Measurements from ENCODE around the gene NFIB. TPM values are rescaled to one million over a fixed set of nuclear protein-coding genes. Genes with fewer than 3 reads are reported as not detected.
A peak's percentile ranks its signal among the peaks of the same experiment; 100 is the strongest.

Gene NFIB
- total and polyA plus RNA-seq, 2 of the 8 experiments (the other 6 are each of a cell fraction or from before 2014, with no cell fraction given): 2.6 to 13.1 TPM

- Histone ChIP-seq H2BK12ac (ENCODE audit: low read depth, low read length) (0 out of 2 replicates have a peak overlapping the region, but pooled peaks have one; percentile 78), H3K4me1 (replicated peaks in 1 of 4; ENCODE audit: control insufficient read depth in 3 of 4, insufficient read depth in 4 of 4, low read length in 3 of 4) (peaks cover 0 to 8% (median 1%) of the 10 kb centered on the region in 4 experiments; a peak in 4 of 7 replicates), H2AFZ (ENCODE audit: low read length) (no peak overlapping the region), H3K27ac (ENCODE audit: low read depth, low read length) (no peak overlapping the region), H2BK5ac (ENCODE audit: low read depth, low read length) (no peak overlapping the region), H3K79me2 (ENCODE audit: control insufficient read depth in 1 of 2, insufficient read depth in 2 of 2, low read length in 2 of 2) (peaks cover 0 to 5% of the 10 kb centered on the region in 2 experiments; a peak in 2 of 4 replicates), H3K4me3 (ENCODE audit: extremely low read depth in 1 of 4, insufficient read depth in 2 of 4, low read depth in 3 of 4, low read length in 4 of 4) (no peak overlapping the region), H4K5ac (ENCODE audit: insufficient read length, low read depth, low read length) (no peak overlapping the region), H3K9ac (replicated peaks in 1 of 4; ENCODE audit: extremely low read depth in 1 of 4, low read depth in 3 of 4, low read length in 3 of 4) (no peak overlapping the region), H2BK20ac (ENCODE audit: low read length) (no peak overlapping the region), H3K23me2 (ENCODE audit: low read depth, low read length) (peaks cover 3% of the 10 kb centered on the region; the same call in 1 of the 2 replicates), H3K14ac (ENCODE audit: insufficient read length) (no peak overlapping the region), H3K23ac (ENCODE audit: insufficient read length) (no peak overlapping the region), H2AK5ac (ENCODE audit: low read depth, low read length) (0 out of 2 replicates have a peak overlapping the region, but pooled peaks have one; percentile 1), H2BK15ac (ENCODE audit: low read length) (no peak overlapping the region), H3K4ac (replicated peaks; ENCODE audit: insufficient read length, low read depth, low read length) (no peak overlapping the region), H3K36me3 (ENCODE audit: control insufficient read depth in 2 of 4, insufficient read depth in 4 of 4, low read length in 3 of 4) (no peaks in the 10 kb centered on the region), H4K20me1 (replicated peaks in 1 of 2; ENCODE audit: control insufficient read depth in 1 of 2, insufficient read depth in 2 of 2, low read length in 2 of 2) (no peaks in the 10 kb centered on the region), H3K56ac (replicated peaks; ENCODE audit: insufficient read length, low read depth, low read length) (peak overlapping the region; percentile 70), H2BK120ac (replicated peaks; ENCODE audit: low read depth, low read length) (no peak overlapping the region), H4K8ac (ENCODE audit: extremely low read depth, insufficient read depth, low read length) (no peak overlapping the region), H4K91ac (replicated peaks; ENCODE audit: insufficient read length, low read length) (no peak overlapping the region), H3K9me3 (ENCODE audit: insufficient read depth in 2 of 2, low read depth in 1 of 2, low read length in 1 of 2) (no peaks in the 10 kb centered on the region), H3K18ac (ENCODE audit: extremely low read depth, low read length) (no peak overlapping the region), H3K4me2 (ENCODE audit: insufficient read depth in 1 of 2, low read depth in 2 of 2, low read length in 2 of 2) (no peak overlapping the region), H3K79me1 (ENCODE audit: low read depth, low read length) (no peaks in the 10 kb centered on the region), H3K27me3 (replicated peaks in 1 of 4; ENCODE audit: control insufficient read depth in 3 of 4, extremely low read depth in 1 of 4, insufficient read depth in 3 of 4, low read length in 3 of 4) (no peaks in the 10 kb centered on the region)
- POLR2A ChIA-PET (ENCODE audit: partially characterized antibody): interaction anchor here (1.1 kb wide), 1 partner anchor 17 kb away, joined by 3 read pairs; no protein-coding TSS in a partner anchor
- CTCF ChIA-PET (ENCODE audit: partially characterized antibody): interaction anchor here (0.6 kb wide), 1 partner anchor 40 kb away, joined by 3 read pairs; no protein-coding TSS in a partner anchor
- no peak for FAIRE-seq
- WGBS, 2 experiments (ENCODE audit: extremely low coverage in 1 of 2, insufficient coverage in 1 of 2, insufficient read length in 1 of 2, insufficient replicate concordance in 2 of 2, low coverage in 1 of 2, low lambda C conversion rate in 2 of 2, missing lambda C conversion rate in 1 of 2): 87% methylated on average over 3 of the region's 3 CpGs; no CpG with 5 or more reads in 1 of the 2 experiments
- no peak for DNase-seq (ENCODE audit: low read depth in 1 of 2, low spot score in 2 of 2)
- TF ChIP-seq RAD21 (IDR thresholded peaks at IDR 0.05 in 1 of 2, conservative IDR thresholded peaks at IDR 0.05 in 1 of 2; ENCODE audit: low read depth in 2 of 2, low read length in 2 of 2): no peak
- TF ChIP-seq CHD1 (IDR thresholded peaks at IDR 0.05; ENCODE audit: low read depth, low read length): no peak
- TF ChIP-seq EZH2 (IDR thresholded peaks at IDR 0.05; ENCODE audit: low read depth, low read length, severe bottlenecking): no peak
- TF ChIP-seq SIN3A (conservative IDR thresholded peaks at IDR 0.05 in 1 of 2, IDR thresholded peaks at IDR 0.05 in 1 of 2; ENCODE audit: low read depth in 1 of 2, low read length in 2 of 2): no peak
- TF ChIP-seq GABPA (IDR thresholded peaks at IDR 0.05; ENCODE audit: borderline replicate concordance, insufficient read depth, low read length): no peak
- TF ChIP-seq KDM4A (IDR thresholded peaks at IDR 0.05; ENCODE audit: low read depth, low read length, severe bottlenecking): no peak
- TF ChIP-seq, protein P1, sequence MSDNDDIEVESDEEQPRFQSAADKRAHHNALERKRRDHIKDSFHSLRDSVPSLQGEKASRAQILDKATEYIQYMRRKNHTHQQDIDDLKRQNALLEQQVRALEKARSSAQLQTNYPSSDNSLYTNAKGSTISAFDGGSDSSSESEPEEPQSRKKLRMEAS (IDR thresholded peaks at IDR 0.05): no peak
- TF ChIP-seq JUND (IDR thresholded peaks at IDR 0.05; ENCODE audit: low read length): no peak
- no peak for TF ChIP-seq BRCA1 (IDR thresholded peaks at IDR 0.05; ENCODE audit: low read depth, low read length)
- TF ChIP-seq FOSL1 (IDR thresholded peaks at IDR 0.05; ENCODE audit: insufficient read depth, low read depth, low read length): no peak
- TF ChIP-seq CBX5 (IDR thresholded peaks at IDR 0.05; ENCODE audit: low read depth, low read length): no peak
- no peak for TF ChIP-seq PHF8 (conservative IDR thresholded peaks at IDR 0.05; ENCODE audit: low read depth, low read length)
- TF ChIP-seq KDM1A (IDR thresholded peaks at IDR 0.05; ENCODE audit: borderline replicate concordance, low read length): no peak
Observed at GRCh38 chr9:14220256-14220655, 93.7 kb downstream of the NFIB start.
